Kidney tubule cell (primary cell): Measurements from ENCODE around the gene KCNK18.
"Not testable (repeated sequence)": the region's sequence is repeated elsewhere in the genome, so short reads cannot be mapped to it uniquely, and the experiment has no call there.

Experiments used
- DNase-seq: peaks from one replicate; pipeline ENCODE4 v3.0.0-alpha.2; 2018; ENCODE audit warnings: low spot score

The KCNK18 gene

GRCh38 chr10:117170244-117170643, 27.0 kb upstream of the KCNK18 start:
- peak; percentile 32 for DNase-seq

- DNase-seq, result peak; percentile 84
These were observed 22.7 kb upstream of the KCNK18 start for GRCh38 chr10:117174439-117175214.

- no peak for DNase-seq
These were observed 21.9 kb upstream of the KCNK18 start for GRCh38 chr10:117175215-117175900.

- peak; percentile 72 for DNase-seq
These were observed 21.3 kb upstream of the KCNK18 start for GRCh38 chr10:117175901-117176534.

- no peak for DNase-seq
These were observed 19.1 kb upstream of the KCNK18 start for GRCh38 chr10:117178190-117178589.

GRCh38 chr10:117184296-117184695, 13.0 kb upstream of the KCNK18 start:
- no peak for DNase-seq

GRCh38 chr10:117184821-117185220, 12.5 kb upstream of the KCNK18 start:
- DNase-seq, result no peak

GRCh38 chr10:117185817-117186216, 11.5 kb upstream of the KCNK18 start:
- DNase-seq, result not testable (repeated sequence)

- DNase-seq, result peak; percentile 90
These were observed 10.3 kb upstream of the KCNK18 start for GRCh38 chr10:117186832-117187615.

GRCh38 chr10:117188371-117188770, 8.9 kb upstream of the KCNK18 start:
- peak; percentile 50 for DNase-seq

GRCh38 chr10:117189557-117189956, 7.7 kb upstream of the KCNK18 start:
- DNase-seq, result no peak

GRCh38 chr10:117198088-117198487, 799 bp downstream of the KCNK18 start:
- DNase-seq, result no peak

- no peak for DNase-seq
These were observed 4.5 kb downstream of the KCNK18 start for GRCh38 chr10:117201826-117202225.

GRCh38 chr10:117204316-117204715, 7.0 kb downstream of the KCNK18 start:
- DNase-seq, result no peak

GRCh38 chr10:117212176-117212575, 14.9 kb downstream of the KCNK18 start:
- no peak for DNase-seq

- peak; percentile 73 for DNase-seq
These were observed 17.1 kb downstream of the KCNK18 start for GRCh38 chr10:117214401-117214800.

- no peak for DNase-seq
These were observed 17.8 kb downstream of the KCNK18 start for GRCh38 chr10:117215079-117215478.

- DNase-seq, result no peak
These were observed 18.7 kb downstream of the KCNK18 start for GRCh38 chr10:117216028-117216427.

- DNase-seq, result peak; percentile 75
These were observed 19.4 kb downstream of the KCNK18 start for GRCh38 chr10:117216611-117217195.

GRCh38 chr10:117217196-117217761, 20.0 kb downstream of the KCNK18 start:
- DNase-seq, result peak; percentile 53

- DNase-seq, result no peak
These were observed 21.4 kb downstream of the KCNK18 start for GRCh38 chr10:117218654-117219053.
